Peyer's patch (tissue), 4 donors: Measurements from ENCODE around the gene SERPINF2. TPM values are rescaled to one million over a fixed set of nuclear protein-coding genes. Genes with fewer than 3 reads are reported as not detected.
"Not testable (repeated sequence)": the region's sequence is repeated elsewhere in the genome, so short reads cannot be mapped to it uniquely, and the experiment has no call there.

Experiments
- DNase-seq, 3 donors: peaks; one replicate each; pipeline ENCODE4 v3.0.0-alpha.2; 2017 to 2019
- H3K27ac ChIP-seq, 4 donors: fragments of 200-600 bp; sonication (generic); one replicate each; pipeline ENCODE4 v1.5.1; 2016 to 2019
- H3K27me3 ChIP-seq, 2 donors: fragments of 200-600 bp; sonication (generic); one replicate each; pipeline ENCODE4 v1.5.1; 2019
- H3K36me3 ChIP-seq, 3 donors: fragments of 200-600 bp; sonication (generic); one replicate each; pipeline ENCODE4 v1.5.1; 2016 to 2019
- H3K4me1 ChIP-seq, 4 donors: fragments of 200-600 bp; sonication (generic); one replicate each; pipeline ENCODE4 v1.5.1; 2016 to 2019
- H3K4me3 ChIP-seq, 4 donors: fragments of 200-600 bp; sonication (generic); 1 replicate in 3 of 4; 2 replicates in 1 of 4; pipeline ENCODE4 v1.5.1; 2016 to 2019; ENCODE audit warnings: mild to moderate bottlenecking in 1 of 4
- H3K9me3 ChIP-seq, 4 donors: fragments of 200-600 bp; sonication (generic); one replicate each; pipeline ENCODE4 v1.5.1; 2016 to 2019; ENCODE audit warnings: mild to moderate bottlenecking in 1 of 4
- POLR2A ChIP-seq, 2 donors: fragments of 450-650 bp; IDR thresholded peaks; one replicate each; pipeline ENCODE4 v1.5.1; 2017; ENCODE audit warnings: antibody characterized with exemption in 2 of 2, mild to moderate bottlenecking in 2 of 2, moderate library complexity in 2 of 2
- total RNA-seq, 4 donors: library from RNA; depleted of rRNA; stranded (reverse); fragments of >200 nt; gene quantifications; one replicate each; pipeline ENCODE4 v1.1.0, GENCODE V29; 2016
- TF ChIP-seq, protein P1 (sequence below), 6 experiments: fragments of 450-650 bp in 4 of 6; fragments of 200-600 bp in 2 of 6; sonication (generic) in 1 of 6; IDR thresholded peaks; one replicate each; pipeline ENCODE4 v1.5.1; 2017 to 2019; ENCODE audit warnings: antibody characterized with exemption in 6 of 6, mild to moderate bottlenecking in 3 of 6, moderate library complexity in 1 of 6

SERPINF2 gene
- total RNA-seq, 4 donors from 2014 or later: 4.0 to 9.6 (median 5.6) TPM

DNA sequence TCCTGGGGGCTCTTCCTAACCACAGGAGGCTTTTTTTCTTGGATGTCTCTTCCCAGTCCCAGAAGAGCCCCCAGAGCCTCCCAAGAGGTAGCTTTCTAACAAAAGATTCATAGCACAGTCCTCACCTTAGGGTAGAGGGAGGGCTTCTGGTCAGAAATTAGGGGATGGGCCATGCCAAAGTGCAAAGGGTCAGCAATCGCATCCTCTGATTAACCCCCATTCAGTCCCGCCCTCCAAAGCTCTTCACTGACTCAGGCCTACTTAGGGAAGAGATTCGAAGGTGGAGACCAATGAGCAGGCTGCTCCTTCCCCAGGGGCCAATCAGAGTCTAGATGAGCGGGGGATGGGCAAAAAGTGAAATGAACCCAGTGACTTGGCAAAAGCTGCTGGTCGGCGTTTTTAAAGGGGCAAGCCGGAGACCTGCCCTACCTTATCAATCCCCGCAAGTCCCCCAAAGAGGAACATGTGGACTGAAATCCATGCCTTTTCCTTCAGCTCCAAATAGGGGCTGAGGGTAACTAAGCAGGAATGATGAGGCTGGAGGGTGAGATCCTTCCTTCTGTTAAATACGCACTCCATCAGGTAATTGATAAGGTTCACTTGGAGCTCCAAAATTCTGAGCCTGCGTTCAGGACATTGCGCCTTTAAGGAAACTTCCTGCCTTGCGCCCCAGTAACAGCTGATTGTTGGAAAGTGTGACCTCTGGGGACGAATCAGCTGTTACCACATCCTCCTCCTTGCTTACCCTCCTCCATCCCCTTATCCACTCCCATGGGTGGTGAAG, 25.6 kb upstream of the SERPINF2 start:
- Histone ChIP-seq H3K27ac (peak overlapping the region; percentile 95 to 100 (median 99)), H3K36me3 (peaks cover 0 to 18% (median 0%) of the 10 kb centered on the region in 3 donors), H3K4me1 (peaks cover 0 to 38% (median 14%) of the 10 kb centered on the region in 4 donors), H3K9me3 (no peaks in the 10 kb centered on the region), H3K27me3 (no peaks in the 10 kb centered on the region), H3K4me3 (peak overlapping the region; percentile 58 to 78 (median 73))
- TF ChIP-seq, protein P1, sequence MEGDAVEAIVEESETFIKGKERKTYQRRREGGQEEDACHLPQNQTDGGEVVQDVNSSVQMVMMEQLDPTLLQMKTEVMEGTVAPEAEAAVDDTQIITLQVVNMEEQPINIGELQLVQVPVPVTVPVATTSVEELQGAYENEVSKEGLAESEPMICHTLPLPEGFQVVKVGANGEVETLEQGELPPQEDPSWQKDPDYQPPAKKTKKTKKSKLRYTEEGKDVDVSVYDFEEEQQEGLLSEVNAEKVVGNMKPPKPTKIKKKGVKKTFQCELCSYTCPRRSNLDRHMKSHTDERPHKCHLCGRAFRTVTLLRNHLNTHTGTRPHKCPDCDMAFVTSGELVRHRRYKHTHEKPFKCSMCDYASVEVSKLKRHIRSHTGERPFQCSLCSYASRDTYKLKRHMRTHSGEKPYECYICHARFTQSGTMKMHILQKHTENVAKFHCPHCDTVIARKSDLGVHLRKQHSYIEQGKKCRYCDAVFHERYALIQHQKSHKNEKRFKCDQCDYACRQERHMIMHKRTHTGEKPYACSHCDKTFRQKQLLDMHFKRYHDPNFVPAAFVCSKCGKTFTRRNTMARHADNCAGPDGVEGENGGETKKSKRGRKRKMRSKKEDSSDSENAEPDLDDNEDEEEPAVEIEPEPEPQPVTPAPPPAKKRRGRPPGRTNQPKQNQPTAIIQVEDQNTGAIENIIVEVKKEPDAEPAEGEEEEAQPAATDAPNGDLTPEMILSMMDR (IDR thresholded peaks at IDR 0.05): peak in 2 of 6 experiments; percentile 3 to 11
- TF ChIP-seq POLR2A (IDR thresholded peaks at IDR 0.05): peak in 1 of 2 donors; percentile 78
- DNase-seq: peak; percentile 87 to 96 (median 89)

DNA sequence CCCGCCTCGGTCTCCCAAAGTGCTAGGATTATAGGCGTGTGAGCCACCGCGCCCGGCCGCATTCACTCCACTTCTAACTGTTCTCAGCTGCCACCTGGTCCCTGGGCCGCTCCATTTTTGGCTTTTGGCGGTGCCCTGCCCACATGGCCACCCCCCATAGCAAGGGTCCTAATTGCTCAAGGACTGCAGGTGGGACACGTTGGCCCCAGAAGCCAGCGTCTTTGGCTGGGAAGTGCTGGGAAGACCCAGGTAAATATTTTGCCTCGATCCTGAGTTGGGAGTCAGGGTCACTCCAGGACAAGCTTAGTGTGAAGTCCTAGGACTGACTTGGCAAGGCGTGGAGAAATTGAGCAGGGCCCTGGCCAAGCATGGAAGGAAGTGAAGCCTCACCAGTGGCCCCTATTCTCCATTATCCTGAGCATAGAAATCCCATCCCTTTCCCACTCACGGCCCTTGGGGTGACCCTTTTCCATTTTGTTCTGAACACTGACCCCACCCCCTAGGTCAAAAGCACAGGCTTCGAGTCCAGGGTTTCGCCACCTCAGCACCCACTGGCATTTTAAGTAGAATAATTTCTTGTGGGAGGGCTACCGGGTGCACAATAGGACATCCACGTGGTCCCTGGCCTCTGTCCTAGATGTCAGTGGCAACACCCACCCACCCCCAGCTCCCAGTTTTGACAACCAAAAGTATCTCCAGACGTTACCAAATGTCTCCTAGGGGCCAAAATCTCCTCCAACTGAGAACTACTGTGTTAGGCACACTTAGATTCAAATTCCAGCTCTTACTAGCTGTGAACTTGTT, 24.1 kb upstream of the SERPINF2 start:
- TF ChIP-seq POLR2A (IDR thresholded peaks at IDR 0.05): no peak
- TF ChIP-seq, protein P1 (IDR thresholded peaks at IDR 0.05): no peak
- H3K36me3 ChIP-seq: peaks cover 0 to 4% (median 0%) of the 10 kb centered on the region in 3 donors
- no peaks in the 10 kb centered on the region for H3K27me3 ChIP-seq
- H3K27ac ChIP-seq: peak overlapping the region; percentile 95 to 100 (median 99)
- H3K4me3 ChIP-seq: no peak overlapping the region
- H3K9me3 ChIP-seq: no peaks in the 10 kb centered on the region
- no peak for DNase-seq
- H3K4me1 ChIP-seq: peaks cover 0 to 29% (median 16%) of the 10 kb centered on the region in 4 donors

DNA sequence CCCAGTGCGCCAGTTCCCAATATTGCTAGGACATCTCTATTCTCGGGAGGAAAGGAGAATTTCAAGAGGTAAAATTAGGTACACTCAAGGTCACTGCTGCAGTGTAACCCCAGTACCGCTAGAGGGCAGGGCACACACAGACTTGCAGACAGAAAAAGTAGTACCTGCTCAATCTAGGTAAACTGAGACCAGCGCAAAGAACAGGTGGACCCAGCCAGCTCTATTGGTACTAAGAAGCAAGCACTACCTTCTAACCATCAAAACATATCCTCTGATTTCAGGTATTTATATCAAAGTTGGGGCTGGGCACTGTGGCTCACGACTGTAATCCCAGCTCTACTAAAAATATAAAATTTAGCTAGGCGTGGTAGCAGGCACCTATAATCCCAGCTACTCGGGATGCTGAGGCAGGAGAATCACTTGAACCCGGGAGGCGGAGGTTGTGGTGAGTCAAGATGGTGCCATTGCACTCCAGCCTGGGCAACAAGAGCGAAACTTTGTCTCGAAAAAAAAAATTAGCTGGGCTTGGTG, 21.8 kb upstream of the SERPINF2 start:
- peak overlapping the region in 1 of 4 donors; percentile 95 for H3K27ac ChIP-seq
- no peaks in the 10 kb centered on the region for H3K27me3 ChIP-seq
- H3K9me3 ChIP-seq: no peaks in the 10 kb centered on the region
- peaks cover 0 to 4% (median 0%) of the 10 kb centered on the region in 3 donors for H3K36me3 ChIP-seq
- TF ChIP-seq POLR2A (IDR thresholded peaks at IDR 0.05): no peak
- TF ChIP-seq, protein P1 (IDR thresholded peaks at IDR 0.05): peak; percentile 94 to 99 (median 97)
- H3K4me1 ChIP-seq: peaks cover 4 to 38% (median 29%) of the 10 kb centered on the region in 4 donors
- no peak overlapping the region for H3K4me3 ChIP-seq
- DNase-seq: peak; percentile 73 to 91 (median 75)

DNA sequence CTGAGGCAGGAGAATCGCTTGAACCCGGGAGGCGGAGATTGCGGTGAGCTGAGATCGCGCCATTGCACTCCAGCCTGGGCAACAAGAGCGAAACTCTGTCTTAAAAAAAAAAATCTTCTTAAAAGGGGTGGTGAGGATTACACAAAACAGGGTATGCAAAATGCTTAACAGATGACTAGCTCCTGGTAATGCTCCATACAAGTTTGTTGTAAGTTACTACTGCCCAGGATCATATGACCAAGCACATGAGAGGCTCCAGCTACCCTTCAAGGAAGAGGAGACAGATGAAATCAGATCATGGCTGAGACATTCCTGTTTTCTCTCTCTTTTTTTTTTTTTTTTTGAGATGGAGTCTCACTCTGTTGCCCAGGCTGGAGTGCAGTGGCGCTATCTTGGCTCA, 20.6 kb upstream of the SERPINF2 start:
- H3K36me3 ChIP-seq: peaks cover 0 to 15% (median 0%) of the 10 kb centered on the region in 3 donors
- H3K9me3 ChIP-seq, H3K4me3 ChIP-seq, H3K27me3 ChIP-seq: not testable (repeated sequence)
- peak in 1 of 3 donors; percentile 64 for DNase-seq
- H3K4me1 ChIP-seq: peaks cover 4 to 46% (median 32%) of the 10 kb centered on the region in 4 donors
- peak overlapping the region in 2 of 4 donors; percentile 93 to 95 for H3K27ac ChIP-seq

DNA sequence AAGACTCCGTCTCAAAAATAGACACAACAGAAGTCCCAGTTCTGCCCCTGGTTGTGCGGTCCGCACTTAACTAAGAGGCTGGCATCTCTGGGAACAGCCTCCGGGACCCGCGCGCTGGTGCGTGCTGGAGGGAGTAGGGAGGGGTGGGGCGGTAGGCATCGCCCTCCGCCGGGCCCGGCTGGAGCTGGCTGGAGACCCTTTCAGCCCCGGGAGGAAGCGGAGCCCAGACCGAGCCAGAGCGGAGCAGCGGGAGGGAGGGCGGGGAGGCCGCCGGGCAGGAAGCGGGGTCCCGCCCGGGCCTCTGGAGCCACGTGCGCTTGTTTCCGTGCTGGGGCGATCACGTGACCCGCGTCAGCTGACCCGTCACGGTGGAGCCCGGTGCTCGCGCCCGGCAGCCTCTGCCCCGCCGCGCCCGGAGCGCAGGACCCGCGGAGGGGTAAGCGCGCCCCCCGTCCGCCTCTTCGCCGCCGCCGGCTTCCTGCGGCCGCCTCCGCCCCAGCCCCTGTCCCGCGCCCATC, 18.3 kb upstream of the SERPINF2 start, which contains the start of gene WDR81:
WDR81 (plus strand) TSS at position 354 of the 518 bp plus-strand sequence. CDS start 256 bp downstream, outside the sequence.
- peak within 1 kb of the TSS; percentile 86 to 95 (median 90) for H3K27ac ChIP-seq
- no peaks in the 10 kb centered on the region for H3K9me3 ChIP-seq
- peaks cover 4 to 36% (median 30%) of the 10 kb centered on the region in 4 donors for H3K4me1 ChIP-seq
- peak; percentile 24 to 25 for TF ChIP-seq POLR2A (IDR thresholded peaks at IDR 0.05)
- TF ChIP-seq, protein P1 (IDR thresholded peaks at IDR 0.05): no peak
- H3K36me3 ChIP-seq: peaks cover 0 to 36% (median 0%) of the 10 kb centered on the region in 3 donors
- DNase-seq: peak; percentile 94 to 97 (median 96)
- no peaks in the 10 kb centered on the region for H3K27me3 ChIP-seq
- peak within 1 kb of the TSS; percentile 65 to 94 (median 88) for H3K4me3 ChIP-seq
